ENCODE results near the gene PARK7.

The PARK7 gene

DNA sequence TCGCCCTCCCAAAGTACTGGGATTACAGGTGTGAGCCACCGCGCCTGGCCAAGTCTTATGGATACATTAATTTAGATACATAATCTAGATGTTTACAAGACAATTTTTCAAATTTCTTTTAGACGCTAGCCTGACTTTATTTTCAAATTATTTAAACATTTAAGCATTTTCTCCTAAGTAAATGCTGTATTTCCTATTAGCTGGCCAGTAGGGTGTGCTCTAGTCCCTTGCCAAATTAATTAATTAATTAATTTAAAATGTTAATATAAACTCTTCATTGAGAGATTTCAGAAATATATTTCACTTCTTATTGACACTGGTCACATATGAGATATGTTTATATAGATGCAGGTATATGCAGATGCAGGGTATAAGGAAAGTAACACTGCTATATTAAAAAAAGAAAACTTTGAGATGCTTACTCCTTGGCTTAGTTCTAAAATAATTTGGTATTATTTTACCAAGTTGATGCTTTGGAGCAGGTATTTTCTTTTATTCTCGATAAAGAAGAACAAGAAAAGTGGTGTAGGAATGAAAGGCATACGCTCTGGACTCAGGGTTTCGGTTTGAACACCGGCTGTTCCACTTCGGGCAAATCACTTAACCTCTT, 69.8 kb downstream of the PARK7 start:
- peak; percentile 34 for DNase-seq (ENCODE audit: low read depth, low spot score)
- H3K4me3 ChIP-seq (ENCODE audit: low read length) = no peak overlapping the region

GRCh38 chr1:8032366-8032910, 70.9 kb downstream of the PARK7 start:
- H3K4me3 ChIP-seq (ENCODE audit: low read length) = no peak overlapping the region

DNA sequence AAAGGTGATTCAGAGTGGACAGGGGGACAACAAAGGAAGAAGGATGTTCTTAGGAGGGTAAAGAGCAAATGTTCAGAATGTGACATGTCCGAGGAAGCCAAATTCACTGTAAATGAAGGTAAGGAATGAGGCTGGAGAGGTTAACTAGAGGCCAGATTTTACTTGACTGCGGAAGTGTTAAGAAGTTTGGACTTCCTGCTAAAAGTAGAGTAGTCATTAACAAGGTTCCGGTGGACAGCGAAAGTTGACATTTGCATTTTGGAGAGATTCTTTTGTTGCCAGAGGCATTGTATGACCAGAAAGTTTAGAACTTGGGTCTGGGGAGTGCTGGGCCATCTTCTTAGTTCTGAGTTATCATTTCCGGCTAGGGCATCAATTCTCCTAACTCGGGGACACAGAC, 71.8 kb downstream of the PARK7 start:
- H3K4me3 ChIP-seq (ENCODE audit: low read length) = no peak overlapping the region
- DNase-seq (ENCODE audit: low read depth, low spot score) = no peak

More at GRCh38 chr1:8032366-8032910, 70.9 kb downstream of the PARK7 start:
- no peak for DNase-seq (ENCODE audit: low read depth, low spot score)
